NCI-H2081 treated with DMSO at 0.1 percent for 48 hours (cell line): ENCODE results near the gene DALRD3.

Source experiments
- DNase-seq: peaks from one replicate; lab custom pipeline; 2025; lab: John Stamatoyannopoulos, UW

DALRD3 gene

GRCh38 chr3:49017971-49018706 lies at the start of gene DALRD3:
DALRD3 (minus strand) TSS chr3:49018580; CDS start chr3:49018564, 16 bp downstream.
- DNase-seq, result no peak

DNA sequence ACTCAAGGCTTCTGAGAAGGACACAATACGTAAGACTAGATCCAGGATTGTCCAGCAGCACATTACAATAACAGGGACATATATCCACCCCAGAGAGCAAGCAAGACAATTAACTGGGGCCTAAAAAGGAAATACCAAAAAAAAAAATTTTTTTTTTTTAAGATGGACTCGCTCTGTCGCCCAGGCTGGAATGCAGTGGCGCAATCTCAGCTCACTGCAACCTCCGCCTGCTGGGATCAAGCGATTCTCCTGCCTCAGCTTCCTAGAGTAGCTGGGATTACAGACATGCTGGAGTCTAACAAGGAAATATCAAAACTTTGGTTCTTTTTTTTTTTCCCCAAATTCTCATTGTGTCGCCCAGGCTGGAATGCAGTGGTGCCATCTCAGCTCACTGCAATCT lies 39.6 kb upstream of the DALRD3 start:
- no peak for DNase-seq

DNA sequence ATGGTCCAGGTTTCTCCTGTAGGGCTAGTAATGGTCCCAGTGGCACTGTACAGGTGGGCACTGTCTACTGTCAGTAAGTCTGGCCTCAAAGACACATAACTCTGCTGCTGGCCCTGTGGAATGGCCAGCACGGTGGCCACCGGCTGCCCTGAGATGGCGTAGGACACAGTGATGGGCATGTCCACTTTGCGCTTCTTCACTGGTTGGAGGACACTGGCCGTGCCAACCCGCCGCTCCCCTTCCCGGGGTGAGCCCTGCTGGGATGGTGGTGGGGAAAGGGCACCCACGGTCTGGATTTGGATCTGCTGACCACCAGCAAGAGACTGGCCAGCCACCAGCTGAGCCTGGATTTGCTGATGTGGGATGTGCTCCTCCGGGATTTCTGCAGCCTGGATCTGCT lies 38.9 kb upstream of the DALRD3 start:
- no peak for DNase-seq

DNA sequence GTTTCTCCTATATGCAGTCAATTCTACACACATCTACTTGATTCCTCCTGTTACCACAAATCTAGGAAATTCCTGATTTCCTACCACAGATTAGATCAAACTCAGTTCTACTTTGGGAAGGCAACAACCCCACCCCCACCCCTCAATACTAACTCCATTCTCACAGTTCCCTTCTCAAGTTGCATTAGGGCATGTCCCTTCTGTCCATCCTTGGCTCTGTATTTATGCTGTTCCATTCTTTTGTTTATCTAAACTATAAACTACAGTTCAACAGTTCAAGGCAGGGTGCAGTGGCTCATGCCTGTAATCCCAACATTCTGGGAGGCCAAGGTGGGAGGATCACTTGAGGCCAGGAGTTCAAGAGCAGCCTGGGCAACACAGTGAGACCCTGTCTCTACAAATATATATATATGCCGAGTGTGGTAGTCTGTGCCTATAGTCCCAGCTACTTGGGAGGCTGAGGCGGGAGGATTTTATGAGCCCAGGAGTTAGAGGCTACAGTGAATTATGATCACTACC lies 36.0 kb upstream of the DALRD3 start:
- no peak for DNase-seq

- no peak for DNase-seq
Observed at GRCh38 chr3:49053543-49053942, 35.2 kb upstream of the DALRD3 start.

DNA sequence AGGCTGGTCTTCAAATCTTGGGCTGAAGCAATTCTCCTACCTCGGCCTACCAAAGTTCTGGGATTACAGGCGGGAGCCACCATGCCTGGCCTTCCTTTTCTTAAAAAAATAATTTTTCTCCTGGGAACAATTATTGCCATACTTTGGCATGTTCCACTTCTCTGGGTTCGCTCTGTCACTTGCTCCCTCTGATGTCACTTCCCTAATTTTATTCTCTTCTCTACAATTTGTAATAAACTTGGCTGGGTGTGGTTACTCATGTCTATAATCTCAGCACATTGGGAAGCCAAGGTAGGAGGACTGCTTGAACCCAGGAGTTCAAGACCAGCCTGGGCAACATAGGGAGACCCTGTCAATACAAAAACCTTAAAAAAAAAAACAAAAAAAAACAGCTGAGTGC lies 16.9 kb upstream of the DALRD3 start:
- no peak for DNase-seq

- DNase-seq, result no peak
Observed at GRCh38 chr3:49034650-49035049, 16.3 kb upstream of the DALRD3 start.

- no peak for DNase-seq
Observed at GRCh38 chr3:49032646-49033304, 14.4 kb upstream of the DALRD3 start.

GRCh38 chr3:49030321-49030720 lies 11.9 kb upstream of the DALRD3 start:
- DNase-seq, result no peak

- no peak for DNase-seq
Observed at GRCh38 chr3:49029563-49029884, 11.1 kb upstream of the DALRD3 start.

DNA sequence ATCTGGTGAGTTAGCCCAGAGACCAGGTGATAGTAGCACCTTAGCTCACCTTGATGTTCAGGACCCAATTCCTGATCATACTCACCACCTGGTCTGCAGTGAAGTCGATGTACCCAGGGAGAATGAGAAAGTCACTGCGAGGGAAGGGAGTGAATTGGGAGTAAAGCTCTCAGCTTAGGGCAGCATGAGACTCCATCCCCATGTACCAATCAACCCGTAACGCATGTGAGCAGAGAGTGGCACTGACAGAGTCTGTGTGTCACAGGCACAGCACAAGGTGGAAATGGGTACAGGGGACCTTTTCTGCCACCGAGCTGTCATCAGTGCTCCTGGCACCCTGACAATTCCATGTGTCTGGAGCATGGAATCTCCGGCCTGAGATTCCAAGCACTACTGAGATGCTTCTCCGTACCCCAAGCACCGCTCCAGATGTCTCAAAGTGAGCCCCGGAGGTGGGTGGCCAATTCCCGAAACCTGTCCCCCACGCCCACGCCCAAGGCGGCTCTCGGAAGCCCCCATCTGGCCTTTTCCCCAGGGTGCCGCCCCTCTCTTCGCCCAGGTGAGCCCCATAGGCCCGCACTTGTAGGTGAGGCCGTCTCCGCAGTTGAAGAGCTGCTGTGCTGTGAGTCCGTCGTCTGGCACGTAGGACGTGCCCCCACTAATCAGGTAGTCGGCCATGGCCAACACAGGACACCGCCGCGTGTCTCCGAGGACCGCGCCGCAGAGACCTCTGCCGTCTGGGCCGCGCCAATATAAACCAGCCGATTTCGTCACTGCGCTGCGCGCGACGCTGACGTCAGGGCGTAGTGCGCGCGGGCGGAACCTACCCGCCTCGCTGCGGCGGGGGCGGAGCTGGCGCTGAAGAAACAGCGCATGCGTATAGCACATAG lies 10.5 kb upstream of the DALRD3 start, which contains the start of gene IMPDH2:
Gene IMPDH2 (minus strand): TSS at position 726 of the 890 bp plus-strand sequence. CDS start 48 bp downstream, at position 678.
- DNase-seq, result peak; percentile 36

DNA sequence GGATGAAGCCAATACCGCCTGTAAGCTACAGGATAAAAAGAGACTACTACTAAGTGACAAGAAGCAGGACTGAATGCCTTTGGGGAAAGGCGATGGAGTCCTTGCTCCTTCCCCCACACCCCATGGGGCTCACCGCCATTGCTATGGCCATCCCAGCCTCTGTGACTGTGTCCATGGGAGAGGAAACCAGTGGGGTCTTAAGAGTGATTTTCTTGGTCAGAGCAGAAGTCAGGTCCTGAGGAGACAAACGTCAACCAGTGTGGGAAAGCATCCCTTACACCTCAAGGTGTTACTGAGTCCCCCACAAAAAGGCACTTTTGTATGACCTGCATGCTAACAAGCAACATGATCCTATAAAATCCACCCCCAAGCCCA lies 9.9 kb upstream of the DALRD3 start:
- no peak for DNase-seq

DNA sequence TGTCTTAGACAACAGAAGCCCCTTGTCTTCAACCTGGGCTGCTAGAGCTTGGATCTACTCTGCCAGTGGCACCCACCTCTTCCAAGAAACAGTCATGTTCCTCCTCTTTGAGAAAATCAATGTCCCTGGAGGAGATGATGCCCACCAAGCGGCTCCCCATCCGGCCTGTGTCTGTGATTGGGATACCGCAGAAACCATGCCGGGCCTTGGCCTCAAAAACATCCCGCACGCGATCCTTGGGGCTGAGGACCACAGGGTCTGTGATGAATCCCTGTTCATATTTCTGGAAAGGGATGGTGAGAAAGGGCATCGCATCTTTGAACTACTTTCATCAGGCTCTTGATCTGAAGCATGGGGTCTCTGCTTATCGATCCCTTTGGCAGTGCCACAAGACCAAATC lies 9.3 kb upstream of the DALRD3 start:
- no peak for DNase-seq

DNA sequence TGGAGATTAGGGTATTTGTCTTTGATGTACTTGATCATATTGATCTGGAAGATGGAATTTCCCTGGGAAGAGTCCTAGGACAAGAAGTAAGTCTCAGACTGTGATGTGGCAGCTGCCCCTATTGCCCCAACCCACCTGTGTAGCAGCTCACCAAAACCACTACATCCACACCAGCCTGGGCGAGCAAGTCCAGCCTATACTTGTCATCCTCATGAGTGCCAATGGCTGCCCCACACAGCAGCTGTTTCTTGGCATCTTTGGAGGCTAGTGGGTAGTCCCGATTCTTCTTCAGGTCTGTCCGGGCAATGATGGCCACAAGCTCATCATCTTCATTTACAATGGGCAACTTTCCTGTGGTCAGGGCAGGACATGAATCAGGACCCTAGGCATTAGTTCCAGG lies 8.2 kb upstream of the DALRD3 start:
- no peak for DNase-seq

DNA sequence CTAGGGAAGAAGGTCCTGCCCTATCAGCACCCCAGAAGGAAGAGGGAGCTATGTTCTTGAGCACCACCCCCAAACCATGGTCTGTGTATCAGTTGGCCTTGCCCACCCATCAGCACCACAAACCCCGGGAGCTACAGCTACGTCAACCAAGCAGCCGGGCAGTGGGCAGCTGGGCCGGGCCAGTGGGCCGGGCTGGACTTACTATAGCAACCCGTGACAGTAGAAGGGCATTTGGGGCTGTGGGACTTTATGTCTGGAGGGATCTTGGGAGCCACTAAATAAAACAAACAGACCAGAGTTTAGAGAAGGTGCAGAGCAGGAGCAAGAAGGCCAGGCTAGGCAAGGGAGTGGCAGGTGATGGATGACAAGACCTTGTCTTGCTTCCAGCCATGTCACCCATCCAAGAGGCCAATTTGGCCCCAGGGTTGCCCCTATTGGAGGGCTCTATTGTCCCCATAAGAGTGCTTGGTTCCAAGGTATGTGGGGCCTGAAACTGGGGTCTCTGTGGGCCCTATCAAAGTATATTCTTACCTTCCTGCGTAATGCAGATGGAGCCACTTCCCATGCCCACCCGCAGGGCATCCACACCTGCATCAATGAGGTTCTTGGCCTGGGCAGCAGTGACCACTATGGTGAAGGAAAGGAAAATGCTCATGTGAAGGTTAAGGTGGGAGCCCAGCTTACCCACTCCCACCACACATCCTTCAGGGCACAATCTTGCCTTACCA lies 7.6 kb upstream of the DALRD3 start:
- no peak for DNase-seq

DNA sequence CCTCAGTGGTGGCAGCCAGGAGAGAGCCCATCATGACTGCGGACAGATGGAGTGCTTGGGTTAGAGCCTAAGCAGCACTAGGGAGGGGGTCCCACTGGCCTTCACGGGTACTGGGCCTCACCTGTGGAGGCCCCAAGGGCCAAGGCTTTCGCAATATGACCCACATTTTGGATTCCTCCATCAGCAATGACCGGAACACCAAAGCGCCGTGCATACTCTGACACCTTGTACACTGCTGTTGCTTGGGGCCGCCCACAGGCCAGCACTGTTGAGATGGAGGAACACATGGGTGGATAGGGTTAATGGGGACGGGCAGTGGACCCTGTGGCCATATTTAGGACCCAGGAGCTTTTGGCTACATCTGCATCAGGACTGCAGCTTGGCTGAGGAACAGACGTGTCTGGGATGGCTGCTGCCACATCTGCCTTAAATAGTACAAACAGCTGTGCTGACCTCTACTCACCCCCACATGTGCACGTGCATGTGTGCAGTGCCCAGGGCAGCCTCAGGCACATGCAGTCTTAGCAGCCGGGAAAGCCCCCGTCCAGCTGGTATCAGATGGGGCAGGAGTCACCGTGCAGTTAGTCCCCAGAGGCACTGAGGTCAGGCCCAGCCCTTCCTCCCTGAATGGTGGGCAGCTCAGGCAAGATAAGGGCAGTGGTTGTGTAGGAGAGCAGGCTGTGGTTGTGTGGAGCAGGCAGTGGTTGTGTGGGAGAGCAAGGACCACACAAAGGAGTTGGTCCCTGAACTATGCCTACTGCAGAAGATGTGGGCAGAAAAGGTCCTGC lies 6.8 kb upstream of the DALRD3 start:
- DNase-seq, result no peak

DNA sequence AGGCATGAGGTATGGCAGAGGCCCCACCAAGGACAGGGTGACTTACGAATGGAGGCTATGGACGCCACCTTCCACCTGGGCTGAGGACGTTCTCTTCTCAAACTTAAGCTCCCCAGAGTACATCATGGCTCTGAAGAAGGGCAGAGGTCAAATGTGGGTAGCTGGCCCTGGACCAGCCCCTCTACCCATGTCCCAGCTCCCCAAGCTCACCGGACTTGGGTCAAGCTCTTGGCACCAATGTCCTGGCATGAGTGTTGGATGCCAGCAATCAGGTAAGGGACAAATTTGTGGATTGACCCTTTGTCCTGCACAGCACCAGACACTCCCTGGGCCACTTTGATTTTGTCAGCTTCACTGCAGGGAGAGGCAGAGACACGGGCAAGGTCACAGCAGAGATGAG lies 6.1 kb upstream of the DALRD3 start:
- no peak for DNase-seq

- no peak for DNase-seq
Observed at GRCh38 chr3:49023775-49024174, 5.4 kb upstream of the DALRD3 start.

DNA sequence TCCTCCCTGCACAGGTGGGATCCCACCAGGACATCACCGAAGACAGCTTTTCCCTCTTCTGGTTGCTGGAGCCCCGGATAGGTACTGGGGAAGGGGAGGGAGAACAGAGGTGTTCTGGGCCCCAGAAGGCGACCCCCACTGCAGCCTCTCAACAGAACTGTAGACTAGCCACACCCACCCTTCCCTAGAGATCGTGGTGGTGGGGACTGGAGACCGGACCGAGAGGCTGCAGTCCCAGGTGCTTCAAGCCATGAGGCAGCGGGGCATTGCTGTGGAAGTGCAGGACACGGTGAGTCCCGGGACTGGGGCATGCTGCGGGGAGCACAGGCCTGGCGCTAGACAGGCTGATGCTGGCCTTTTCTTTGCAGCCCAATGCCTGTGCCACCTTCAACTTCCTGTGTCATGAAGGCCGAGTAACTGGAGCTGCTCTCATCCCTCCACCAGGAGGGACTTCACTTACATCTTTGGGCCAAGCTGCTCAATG lies 4.3 kb upstream of the DALRD3 start:
- DNase-seq, result no peak

- peak; percentile 70 for DNase-seq
Observed at GRCh38 chr3:49021813-49022687, 3.7 kb upstream of the DALRD3 start, which contains the start of gene NDUFAF3. NDUFAF3 (plus strand) TSS chr3:49022121; CDS start chr3:49022145, 24 bp downstream.
